Measurements from ENCODE around the gene CCT3.

DNA sequence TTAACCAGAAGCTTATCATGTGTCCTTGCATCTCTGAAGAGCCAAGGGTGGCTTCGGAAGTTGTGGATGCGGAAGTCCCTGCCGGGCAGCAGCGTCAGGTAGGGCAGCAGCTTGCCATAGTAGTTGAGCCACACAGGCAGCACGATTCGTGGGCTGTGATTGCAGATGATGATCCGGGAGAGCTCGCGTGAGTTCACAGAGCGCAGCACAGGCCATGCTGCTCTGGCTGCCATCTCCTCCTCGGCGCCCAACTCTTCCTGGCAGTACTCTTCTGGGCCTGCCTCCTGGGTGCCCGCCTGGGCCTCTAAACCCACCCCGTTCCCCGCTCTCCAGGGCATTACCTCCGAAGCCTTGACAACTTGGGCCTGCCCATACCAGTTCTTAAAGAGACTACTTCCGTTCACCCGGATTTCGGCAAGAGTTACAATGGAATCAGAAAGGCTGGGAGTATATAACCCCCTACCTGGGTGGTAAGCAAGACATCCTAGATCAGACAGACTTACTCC, 39.2 kb downstream of the CCT3 start, which contains the start of gene VHLL:
- TF ChIP-seq, protein P1, sequence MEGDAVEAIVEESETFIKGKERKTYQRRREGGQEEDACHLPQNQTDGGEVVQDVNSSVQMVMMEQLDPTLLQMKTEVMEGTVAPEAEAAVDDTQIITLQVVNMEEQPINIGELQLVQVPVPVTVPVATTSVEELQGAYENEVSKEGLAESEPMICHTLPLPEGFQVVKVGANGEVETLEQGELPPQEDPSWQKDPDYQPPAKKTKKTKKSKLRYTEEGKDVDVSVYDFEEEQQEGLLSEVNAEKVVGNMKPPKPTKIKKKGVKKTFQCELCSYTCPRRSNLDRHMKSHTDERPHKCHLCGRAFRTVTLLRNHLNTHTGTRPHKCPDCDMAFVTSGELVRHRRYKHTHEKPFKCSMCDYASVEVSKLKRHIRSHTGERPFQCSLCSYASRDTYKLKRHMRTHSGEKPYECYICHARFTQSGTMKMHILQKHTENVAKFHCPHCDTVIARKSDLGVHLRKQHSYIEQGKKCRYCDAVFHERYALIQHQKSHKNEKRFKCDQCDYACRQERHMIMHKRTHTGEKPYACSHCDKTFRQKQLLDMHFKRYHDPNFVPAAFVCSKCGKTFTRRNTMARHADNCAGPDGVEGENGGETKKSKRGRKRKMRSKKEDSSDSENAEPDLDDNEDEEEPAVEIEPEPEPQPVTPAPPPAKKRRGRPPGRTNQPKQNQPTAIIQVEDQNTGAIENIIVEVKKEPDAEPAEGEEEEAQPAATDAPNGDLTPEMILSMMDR (IDR thresholded peaks at IDR 0.05), result no peak
- TF ChIP-seq POLR2AphosphoS5 (IDR thresholded peaks at IDR 0.05), result no peak

Measured in upper lobe of left lung (tissue), 4 donors.